ENCODE measurements around the gene CWF19L1.

DNA sequence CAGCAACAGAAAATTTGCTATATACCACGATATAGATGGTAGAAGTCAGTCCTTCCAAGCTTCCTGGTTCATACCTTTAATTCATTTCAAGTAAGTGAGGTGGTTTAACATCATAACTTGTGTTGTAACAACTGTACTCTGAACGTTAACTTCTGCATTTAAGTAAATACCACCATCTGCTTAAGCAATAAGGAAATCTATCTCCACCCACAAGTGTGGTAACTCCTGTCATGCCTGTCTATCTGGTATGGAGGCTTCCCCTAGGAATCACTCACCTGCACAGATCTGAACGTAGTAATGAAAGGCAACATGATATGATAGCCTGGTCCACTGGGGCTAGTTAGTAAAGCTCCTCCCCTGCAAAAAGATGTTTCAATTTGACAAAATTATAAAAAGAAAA lies 84.0 kb downstream of the CWF19L1 start:
- TF ChIP-seq, protein P1, sequence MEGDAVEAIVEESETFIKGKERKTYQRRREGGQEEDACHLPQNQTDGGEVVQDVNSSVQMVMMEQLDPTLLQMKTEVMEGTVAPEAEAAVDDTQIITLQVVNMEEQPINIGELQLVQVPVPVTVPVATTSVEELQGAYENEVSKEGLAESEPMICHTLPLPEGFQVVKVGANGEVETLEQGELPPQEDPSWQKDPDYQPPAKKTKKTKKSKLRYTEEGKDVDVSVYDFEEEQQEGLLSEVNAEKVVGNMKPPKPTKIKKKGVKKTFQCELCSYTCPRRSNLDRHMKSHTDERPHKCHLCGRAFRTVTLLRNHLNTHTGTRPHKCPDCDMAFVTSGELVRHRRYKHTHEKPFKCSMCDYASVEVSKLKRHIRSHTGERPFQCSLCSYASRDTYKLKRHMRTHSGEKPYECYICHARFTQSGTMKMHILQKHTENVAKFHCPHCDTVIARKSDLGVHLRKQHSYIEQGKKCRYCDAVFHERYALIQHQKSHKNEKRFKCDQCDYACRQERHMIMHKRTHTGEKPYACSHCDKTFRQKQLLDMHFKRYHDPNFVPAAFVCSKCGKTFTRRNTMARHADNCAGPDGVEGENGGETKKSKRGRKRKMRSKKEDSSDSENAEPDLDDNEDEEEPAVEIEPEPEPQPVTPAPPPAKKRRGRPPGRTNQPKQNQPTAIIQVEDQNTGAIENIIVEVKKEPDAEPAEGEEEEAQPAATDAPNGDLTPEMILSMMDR (IDR thresholded peaks at IDR 0.05) = no peak
- TF ChIP-seq POLR2A (IDR thresholded peaks at IDR 0.05) = no peak

All from esophagus squamous epithelium (tissue), 4 donors.